ENCODE data around the gene SOX5. TPM values are rescaled to one million over a fixed set of nuclear protein-coding genes. Genes with fewer than 3 reads are reported as not detected.

SOX5 gene
- total and polyA plus RNA-seq, 2 donors (not counting 1 experiment from before 2014, with no cell fraction given): 3.9 to 17.2 TPM

GRCh38 chr12:23699031-23699430, 250.4 kb downstream of the SOX5 start:
- Mint-ChIP-seq H3K4me1 (no peaks in the 10 kb centered on the region), H3K27me3 (no peaks in the 10 kb centered on the region), H3K27ac (no peak overlapping the region), H3K4me3 (no peak overlapping the region), H3K9me3 (ENCODE audit: insufficient read depth) (no peaks in the 10 kb centered on the region)
- ChIA-PET POLR2A (no interaction called here), CTCF (no interaction called here)
- H3K4me3 ChIP-seq (ENCODE audit: control extremely low read depth in 1 of 5, extremely low read depth in 1 of 5, insufficient read depth in 1 of 5, low read depth in 2 of 5, low read length in 4 of 5): no peak overlapping the region
- no peaks in the 10 kb centered on the region for H3K79me2 ChIP-seq (ENCODE audit: control insufficient read depth, insufficient read depth, low read length)
- no peaks in the 10 kb centered on the region for H3K9me3 ChIP-seq (ENCODE audit: control extremely low read depth in 1 of 3, control insufficient read depth in 2 of 3, insufficient read depth in 1 of 3, low read length in 2 of 3)
- intact Hi-C loops (cut with micrococcal nuclease): no loop called here
- no peak overlapping the region for H3K27ac ChIP-seq (ENCODE audit: low read length in 2 of 2)
- no peaks in the 10 kb centered on the region for H3K4me1 ChIP-seq (ENCODE audit: control insufficient read depth in 2 of 2, insufficient read depth in 2 of 2, low read length in 2 of 2)
- H4K20me1 ChIP-seq (ENCODE audit: control insufficient read depth, insufficient read depth, low read length, poor library complexity, severe bottlenecking): no peaks in the 10 kb centered on the region
- ATAC-seq (ENCODE audit: low read depth) (no peak), DNase-seq (no peak)
- no peaks in the 10 kb centered on the region for H3K27me3 ChIP-seq (replicated peaks in 1 of 4; ENCODE audit: control extremely low read depth in 1 of 4, control insufficient read depth in 3 of 4, insufficient read depth in 4 of 4, low read length in 3 of 4)
- no peak overlapping the region for H3K9ac ChIP-seq (ENCODE audit: low read length)
- no peaks in the 10 kb centered on the region for H3K36me3 ChIP-seq (replicated peaks in 1 of 2; ENCODE audit: control extremely low read depth in 1 of 2, control insufficient read depth in 1 of 2, extremely low read depth in 1 of 2, insufficient read depth in 2 of 2, low read length in 1 of 2)
- H2AFZ ChIP-seq (ENCODE audit: insufficient read depth, low read depth, low read length, poor library complexity, severe bottlenecking): no peak overlapping the region
- H3K4me2 ChIP-seq (replicated peaks; ENCODE audit: low read depth, low read length, poor library complexity, severe bottlenecking): no peak overlapping the region
- TF ChIP-seq EZH2 (IDR thresholded peaks at IDR 0.05; ENCODE audit: borderline replicate concordance, insufficient read depth, low read depth, low read length, poor library complexity, severe bottlenecking): no peak
- TF ChIP-seq CTCF (IDR thresholded peaks at IDR 0.05): no peak

- intact Hi-C loops (cut with micrococcal nuclease): no loop called here
These were observed 254.6 kb downstream of the SOX5 start for GRCh38 chr12:23694920-23695319.

More at GRCh38 chr12:23694920-23695319, 254.6 kb downstream of the SOX5 start:
- Mint-ChIP-seq H3K4me3 (no peak overlapping the region), H3K27ac (no peak overlapping the region), H3K4me1 (no peaks in the 10 kb centered on the region), H3K27me3 (no peaks in the 10 kb centered on the region), H3K9me3 (ENCODE audit: insufficient read depth) (no peaks in the 10 kb centered on the region)
- no peak overlapping the region for H3K4me3 ChIP-seq (ENCODE audit: control extremely low read depth in 1 of 5, extremely low read depth in 1 of 5, insufficient read depth in 1 of 5, low read depth in 2 of 5, low read length in 4 of 5)
- WGBS (ENCODE audit: insufficient coverage): no CpG with 5 or more reads among the region's 2 CpGs
- POLR2A ChIA-PET: no interaction called here
- H3K36me3 ChIP-seq (replicated peaks in 1 of 2; ENCODE audit: control extremely low read depth in 1 of 2, control insufficient read depth in 1 of 2, extremely low read depth in 1 of 2, insufficient read depth in 2 of 2, low read length in 1 of 2): no peaks in the 10 kb centered on the region
- H4K20me1 ChIP-seq (ENCODE audit: control insufficient read depth, insufficient read depth, low read length, poor library complexity, severe bottlenecking): no peaks in the 10 kb centered on the region
- no peak overlapping the region for H3K27ac ChIP-seq (ENCODE audit: low read length in 2 of 2)
- H3K79me2 ChIP-seq (ENCODE audit: control insufficient read depth, insufficient read depth, low read length): no peaks in the 10 kb centered on the region
- no peak overlapping the region for H2AFZ ChIP-seq (ENCODE audit: insufficient read depth, low read depth, low read length, poor library complexity, severe bottlenecking)
- CTCF ChIA-PET: no interaction called here
- H3K9me3 ChIP-seq (ENCODE audit: control extremely low read depth in 1 of 3, control insufficient read depth in 2 of 3, insufficient read depth in 1 of 3, low read length in 2 of 3): no peaks in the 10 kb centered on the region
- no peak for ATAC-seq (ENCODE audit: low read depth)
- no peaks in the 10 kb centered on the region for H3K27me3 ChIP-seq (replicated peaks in 1 of 4; ENCODE audit: control extremely low read depth in 1 of 4, control insufficient read depth in 3 of 4, insufficient read depth in 4 of 4, low read length in 3 of 4)
- no peak overlapping the region for H3K4me2 ChIP-seq (replicated peaks; ENCODE audit: low read depth, low read length, poor library complexity, severe bottlenecking)
- TF ChIP-seq CTCF (IDR thresholded peaks at IDR 0.05) (no peak), EZH2 (IDR thresholded peaks at IDR 0.05; ENCODE audit: borderline replicate concordance, insufficient read depth, low read depth, low read length, poor library complexity, severe bottlenecking) (no peak)
- no peaks in the 10 kb centered on the region for H3K4me1 ChIP-seq (ENCODE audit: control insufficient read depth in 2 of 2, insufficient read depth in 2 of 2, low read length in 2 of 2)
- DNase-seq: no peak
- H3K9ac ChIP-seq (ENCODE audit: low read length): no peak overlapping the region

Data from B cell (primary cell).